ENCODE data around the gene EQTN.

The EQTN gene

GRCh38 chr9:27278374-27278773 is 18.6 kb downstream of the EQTN start:
- peak; percentile 3 for DNase-seq (ENCODE audit: low read depth)
- no peak overlapping the region for H3K4me3 ChIP-seq (ENCODE audit: low read length)
- TF ChIP-seq CTCF (conservative IDR thresholded peaks at IDR 0.05; ENCODE audit: low read length): no peak

- peak; percentile 77 for TF ChIP-seq CTCF (conservative IDR thresholded peaks at IDR 0.05; ENCODE audit: low read length)
- peak; percentile 56 for DNase-seq (ENCODE audit: low read depth)
- peak overlapping the region; percentile 1; the same call in 1 of the 2 replicates for H3K4me3 ChIP-seq (ENCODE audit: low read length)
Observed at GRCh38 chr9:27276193-27277030, 20.5 kb downstream of the EQTN start.

GRCh38 chr9:27273186-27273585 is 23.8 kb downstream of the EQTN start:
- H3K4me3 ChIP-seq (ENCODE audit: low read length): no peak overlapping the region
- no peak for TF ChIP-seq CTCF (conservative IDR thresholded peaks at IDR 0.05; ENCODE audit: low read length)
- no peak for DNase-seq (ENCODE audit: low read depth)

GRCh38 chr9:27272103-27272502 is 24.8 kb downstream of the EQTN start:
- no peak for DNase-seq (ENCODE audit: low read depth)
- no peak overlapping the region for H3K4me3 ChIP-seq (ENCODE audit: low read length)
- no peak for TF ChIP-seq CTCF (conservative IDR thresholded peaks at IDR 0.05; ENCODE audit: low read length)

- H3K4me3 ChIP-seq (ENCODE audit: low read length): no peak overlapping the region
- DNase-seq (ENCODE audit: low read depth): peak; percentile 17
- TF ChIP-seq CTCF (conservative IDR thresholded peaks at IDR 0.05; ENCODE audit: low read length): no peak
Observed at GRCh38 chr9:27261517-27262211, 35.3 kb downstream of the EQTN start.

GRCh38 chr9:27260789-27261516 is 36.0 kb downstream of the EQTN start:
- TF ChIP-seq CTCF (conservative IDR thresholded peaks at IDR 0.05; ENCODE audit: low read length): no peak
- no peak overlapping the region for H3K4me3 ChIP-seq (ENCODE audit: low read length)
- no peak for DNase-seq (ENCODE audit: low read depth)

Measured in AG10803 (cell line).